Measurements from ENCODE around the gene SNCG.

DNA sequence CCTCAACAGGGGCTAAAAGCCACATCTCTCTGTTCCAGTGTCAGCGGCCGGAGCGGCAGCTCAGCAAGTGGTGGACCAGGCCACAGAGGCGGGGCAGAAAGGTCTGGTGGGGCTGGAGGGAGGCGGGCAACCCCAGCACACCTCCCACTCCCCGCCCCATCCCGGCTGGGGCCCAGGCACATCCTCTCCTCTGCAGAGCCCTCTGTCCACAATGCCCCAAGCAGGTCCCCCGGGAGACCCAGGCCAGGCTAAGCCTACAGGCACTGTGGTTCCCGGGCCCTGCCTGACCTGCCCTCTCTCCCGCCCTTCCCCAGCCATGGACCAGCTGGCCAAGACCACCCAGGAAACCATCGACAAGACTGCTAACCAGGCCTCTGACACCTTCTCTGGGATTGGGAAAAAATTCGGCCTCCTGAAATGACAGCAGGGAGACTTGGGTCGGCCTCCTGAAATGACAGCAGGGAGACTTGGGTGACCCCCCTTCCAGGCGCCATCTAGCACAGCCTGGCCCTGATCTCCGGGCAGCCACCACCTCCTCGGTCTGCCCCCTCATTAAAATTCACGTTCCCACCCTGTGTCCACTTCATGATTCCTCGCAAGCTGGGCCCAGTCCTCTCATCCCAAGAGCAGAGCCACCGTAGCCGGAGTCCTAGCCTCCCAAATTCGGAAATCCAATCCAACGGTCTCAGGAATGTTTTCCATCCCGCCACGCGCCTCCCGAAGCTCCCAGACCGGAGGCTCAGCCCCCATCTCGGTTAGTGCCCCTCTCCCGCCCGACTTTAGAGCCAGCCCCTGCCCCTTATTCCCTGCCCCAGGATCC lies 12.0 kb downstream of the SNCG start:
- no peak for TF ChIP-seq CTCF (conservative IDR thresholded peaks at IDR 0.05; ENCODE audit: low read depth, low read length)
- no peak for TF ChIP-seq EZH2 (IDR thresholded peaks at IDR 0.05; ENCODE audit: borderline replicate concordance, low read depth, low read length, poor library complexity, severe bottlenecking)

Measured in A673 (cell line).